HG02840 (cell line): ENCODE data around the gene ANGPTL8.

ENCODE experiments used
- ATAC-seq: cut with Tn5 transposase; IDR thresholded peaks from one replicate; pipeline ENCODE4 v1.9.1; 2021; ENCODE audit warnings: mild to moderate bottlenecking, moderate library complexity, moderate number of reproducible peaks; ENCODE audit not compliant: unreplicated experiment, low FRiP score

The ANGPTL8 gene, protein sequence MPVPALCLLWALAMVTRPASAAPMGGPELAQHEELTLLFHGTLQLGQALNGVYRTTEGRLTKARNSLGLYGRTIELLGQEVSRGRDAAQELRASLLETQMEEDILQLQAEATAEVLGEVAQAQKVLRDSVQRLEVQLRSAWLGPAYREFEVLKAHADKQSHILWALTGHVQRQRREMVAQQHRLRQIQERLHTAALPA

DNA sequence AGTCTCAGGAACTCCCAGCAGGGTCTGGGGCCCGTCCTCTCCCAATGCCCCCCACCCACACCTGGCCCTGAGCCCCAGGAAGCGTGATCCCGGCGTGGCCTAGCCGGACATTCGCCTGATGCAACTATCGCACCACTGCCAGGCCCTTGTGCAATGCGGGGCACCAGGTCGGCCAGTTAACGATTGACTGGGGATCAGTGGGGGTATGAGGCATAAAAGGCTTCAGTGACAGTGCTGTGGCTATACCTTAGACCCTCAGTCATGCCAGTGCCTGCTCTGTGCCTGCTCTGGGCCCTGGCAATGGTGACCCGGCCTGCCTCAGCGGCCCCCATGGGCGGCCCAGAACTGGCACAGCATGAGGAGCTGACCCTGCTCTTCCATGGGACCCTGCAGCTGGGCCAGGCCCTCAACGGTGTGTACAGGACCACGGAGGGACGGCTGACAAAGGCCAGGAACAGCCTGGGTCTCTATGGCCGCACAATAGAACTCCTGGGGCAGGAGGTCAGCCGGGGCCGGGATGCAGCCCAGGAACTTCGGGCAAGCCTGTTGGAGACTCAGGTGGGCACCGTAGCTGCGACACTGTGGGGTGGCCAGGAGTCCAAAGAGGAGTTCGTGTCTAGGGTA, at the start of gene ANGPTL8:
TSS of gene ANGPTL8 (plus strand) at position 243 of the 624 bp plus-strand sequence. CDS start at position 262, 19 bp downstream.
- ATAC-seq = no peak

DNA sequence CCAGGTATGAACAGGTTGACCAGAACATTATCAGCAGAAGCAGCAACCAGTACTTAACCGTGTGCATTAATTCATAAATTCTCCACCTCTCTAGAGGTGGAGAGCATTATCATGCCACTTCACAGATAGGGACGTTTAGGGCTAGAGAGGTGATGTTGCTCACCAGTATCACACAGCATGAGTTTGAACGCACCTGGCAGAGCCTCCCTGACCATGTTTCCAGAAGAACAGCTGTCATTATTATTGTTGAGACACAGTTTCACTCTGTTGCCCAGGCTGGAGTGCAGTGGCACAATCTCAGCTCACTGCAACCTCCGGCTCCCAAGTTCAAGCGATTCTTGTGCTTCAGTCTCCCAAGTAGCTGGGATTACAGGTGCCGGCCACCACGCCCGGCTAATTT, 48.9 kb upstream of the ANGPTL8 start:
- no peak for ATAC-seq

DNA sequence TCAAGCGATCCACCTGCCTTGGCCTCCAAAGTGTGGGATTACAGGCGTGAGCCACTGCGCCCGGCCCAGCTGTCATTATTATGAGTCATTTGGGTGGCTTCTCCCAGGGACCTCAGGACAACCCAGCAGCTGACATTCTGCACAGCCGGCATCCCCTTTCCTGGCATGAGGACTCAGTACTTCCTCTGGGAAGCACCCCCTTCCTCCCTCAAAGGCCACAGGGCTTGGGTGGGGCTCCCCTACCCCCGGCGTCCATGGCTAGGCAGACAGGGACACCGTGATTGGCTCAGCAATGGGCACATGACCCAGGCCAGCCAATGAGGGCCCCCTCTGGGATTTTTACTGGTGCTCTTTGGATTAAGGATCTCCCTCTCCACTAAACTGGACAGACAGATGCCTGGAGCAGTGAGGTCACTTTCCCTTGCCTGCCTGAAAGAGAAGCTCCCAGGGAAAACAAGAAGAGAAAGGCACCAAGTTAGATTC, 48.1 kb upstream of the ANGPTL8 start:
- ATAC-seq = no peak

DNA sequence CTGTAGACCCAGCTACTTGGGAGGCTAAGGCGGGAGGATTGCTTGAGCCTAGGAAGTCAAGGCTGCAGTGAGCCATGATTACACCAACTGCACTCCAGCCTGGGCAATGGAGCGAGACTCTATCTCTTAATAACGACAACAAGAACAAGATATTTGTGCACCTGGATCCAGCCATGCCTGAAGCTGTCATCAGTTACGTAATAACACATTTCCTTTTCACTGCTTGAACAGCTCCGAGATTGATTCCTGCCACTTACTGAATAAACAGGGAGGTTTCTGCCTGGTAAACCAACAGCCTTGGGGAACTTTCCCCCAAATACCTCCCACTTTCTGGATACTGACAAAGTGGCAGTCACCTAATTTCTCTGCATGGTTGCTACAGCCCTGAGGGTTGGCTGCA, 47.5 kb upstream of the ANGPTL8 start:
- no peak for ATAC-seq

DNA sequence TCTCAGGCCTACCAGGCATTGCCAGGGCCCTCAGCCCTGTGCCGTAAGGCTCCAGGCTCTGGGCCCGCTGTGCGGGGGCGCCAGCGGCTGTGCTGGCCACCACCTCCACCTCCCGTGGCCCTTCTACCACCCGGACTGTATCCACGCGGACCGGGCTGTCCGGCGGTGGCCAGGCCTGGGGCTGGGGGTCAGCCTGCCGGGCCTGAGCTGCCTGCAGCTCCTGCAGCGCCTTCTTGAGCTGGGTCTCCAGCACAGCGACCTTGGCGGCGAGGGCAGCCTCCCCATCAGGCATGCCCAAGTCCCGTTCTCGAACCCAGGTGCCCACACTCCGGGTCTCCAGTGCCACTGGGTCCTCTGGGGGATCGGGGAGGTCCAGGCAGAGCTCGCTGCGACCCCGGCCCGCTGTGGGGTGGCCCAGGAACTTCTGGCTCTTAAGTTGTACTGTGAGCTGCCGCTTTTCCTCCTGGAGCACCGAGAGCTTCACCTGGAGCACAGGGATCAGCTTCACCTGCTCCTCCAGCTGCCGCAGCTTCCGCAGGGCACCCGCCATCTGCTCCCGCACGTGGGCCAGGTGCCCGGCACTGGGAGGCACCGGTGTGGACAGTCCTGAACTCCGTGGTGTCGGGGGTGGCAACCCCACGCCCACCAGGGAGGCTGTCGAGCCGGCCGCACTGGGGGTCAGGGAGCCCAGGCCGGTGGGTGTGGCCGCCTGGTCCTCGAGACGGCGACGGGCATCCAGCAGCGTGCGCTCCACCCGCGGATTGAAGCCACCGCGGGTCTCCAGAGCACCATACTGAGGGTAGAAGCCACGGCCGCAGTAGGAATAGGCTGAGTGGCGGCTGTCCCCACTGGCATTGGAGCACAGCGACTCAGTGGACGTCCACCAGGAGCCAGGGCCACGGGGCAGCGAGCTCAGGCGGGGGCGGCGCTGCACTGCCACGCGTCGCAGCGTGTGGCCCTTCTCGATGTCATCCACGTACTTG, 46.2 kb upstream of the ANGPTL8 start:
- no peak for ATAC-seq

DNA sequence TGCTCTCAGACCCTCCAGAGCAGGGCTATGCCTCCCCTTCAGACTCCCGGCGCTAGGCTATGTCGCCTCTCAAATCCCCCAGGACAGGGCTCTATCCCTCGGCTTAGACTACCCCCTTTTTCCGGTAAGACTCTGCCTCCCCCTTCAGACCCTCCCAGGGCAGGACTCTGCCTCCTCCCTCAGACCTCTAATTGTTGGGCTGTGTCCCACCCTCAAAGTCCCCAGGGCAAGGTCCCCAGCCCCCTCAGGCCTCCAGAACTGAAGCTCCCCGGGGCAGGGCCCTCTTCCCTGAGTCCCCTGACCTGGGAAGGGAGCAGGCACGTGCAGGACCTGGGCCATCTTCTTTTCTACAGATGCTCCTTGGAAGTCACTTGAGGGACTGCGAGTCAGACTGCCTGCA, 45.2 kb upstream of the ANGPTL8 start:
- no peak for ATAC-seq

DNA sequence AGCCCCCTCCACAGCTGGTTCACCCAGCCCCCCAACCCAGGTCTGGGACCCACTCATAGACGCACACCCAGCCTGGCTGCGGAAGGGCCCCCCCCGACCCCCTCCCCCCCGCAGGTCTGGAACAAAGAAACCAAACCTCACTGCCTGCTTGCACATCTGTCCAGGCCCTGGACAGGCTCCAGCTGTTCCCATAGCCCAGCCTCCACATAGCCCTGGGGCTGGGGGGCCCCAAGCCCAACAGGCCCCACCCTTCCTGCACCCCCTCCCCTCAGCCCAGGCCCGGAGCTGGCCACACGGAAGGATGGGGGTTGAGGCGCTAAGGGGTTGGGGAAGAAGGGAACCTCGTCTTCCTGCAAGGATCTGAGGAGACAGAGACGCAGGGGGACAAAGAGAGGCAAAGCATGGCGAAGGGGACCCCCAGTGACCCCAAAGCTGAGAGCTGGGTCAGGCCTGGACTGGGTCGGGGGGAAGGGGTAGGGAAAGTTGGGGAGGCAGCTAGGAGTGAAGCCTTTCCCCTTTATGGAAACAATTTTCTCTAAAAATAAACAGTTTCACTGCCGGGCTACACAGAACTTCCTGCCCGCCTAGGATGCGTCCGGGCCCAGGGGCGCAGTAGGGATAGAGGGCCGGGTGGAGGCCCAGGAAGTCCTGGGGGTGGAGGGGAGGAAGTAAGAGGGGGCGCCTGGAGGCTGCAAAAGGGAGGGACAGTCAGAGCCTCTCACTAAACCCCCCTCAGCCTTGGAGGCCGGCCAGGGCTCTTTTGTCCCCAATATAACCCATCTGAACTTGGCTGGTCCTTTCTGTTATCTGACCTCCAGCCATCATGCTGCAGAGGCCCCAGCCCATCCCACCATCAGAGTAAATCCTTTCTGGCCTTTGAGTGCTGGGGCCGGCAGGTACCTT, 44.5 kb upstream of the ANGPTL8 start:
- ATAC-seq = no peak

DNA sequence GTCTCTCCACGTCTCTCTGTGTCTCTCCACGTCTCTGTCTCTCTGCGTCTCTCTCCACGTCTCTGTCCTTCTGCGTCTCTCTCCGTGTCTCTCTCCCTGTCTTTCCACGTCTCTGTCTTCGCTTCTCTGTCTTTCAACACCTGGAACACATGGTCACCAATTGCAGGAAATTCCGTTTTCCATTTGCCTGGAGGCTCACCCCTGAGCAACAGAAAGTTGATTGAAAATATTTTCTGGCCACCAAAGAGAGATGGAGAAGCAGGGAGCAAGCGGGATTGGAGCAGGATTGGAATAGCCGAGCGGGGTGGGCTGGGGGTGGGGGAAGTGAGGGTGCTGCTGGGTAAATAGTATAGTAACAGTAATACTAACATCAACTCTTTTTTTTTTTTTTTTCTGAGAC, 43.7 kb upstream of the ANGPTL8 start:
- no peak for ATAC-seq

DNA sequence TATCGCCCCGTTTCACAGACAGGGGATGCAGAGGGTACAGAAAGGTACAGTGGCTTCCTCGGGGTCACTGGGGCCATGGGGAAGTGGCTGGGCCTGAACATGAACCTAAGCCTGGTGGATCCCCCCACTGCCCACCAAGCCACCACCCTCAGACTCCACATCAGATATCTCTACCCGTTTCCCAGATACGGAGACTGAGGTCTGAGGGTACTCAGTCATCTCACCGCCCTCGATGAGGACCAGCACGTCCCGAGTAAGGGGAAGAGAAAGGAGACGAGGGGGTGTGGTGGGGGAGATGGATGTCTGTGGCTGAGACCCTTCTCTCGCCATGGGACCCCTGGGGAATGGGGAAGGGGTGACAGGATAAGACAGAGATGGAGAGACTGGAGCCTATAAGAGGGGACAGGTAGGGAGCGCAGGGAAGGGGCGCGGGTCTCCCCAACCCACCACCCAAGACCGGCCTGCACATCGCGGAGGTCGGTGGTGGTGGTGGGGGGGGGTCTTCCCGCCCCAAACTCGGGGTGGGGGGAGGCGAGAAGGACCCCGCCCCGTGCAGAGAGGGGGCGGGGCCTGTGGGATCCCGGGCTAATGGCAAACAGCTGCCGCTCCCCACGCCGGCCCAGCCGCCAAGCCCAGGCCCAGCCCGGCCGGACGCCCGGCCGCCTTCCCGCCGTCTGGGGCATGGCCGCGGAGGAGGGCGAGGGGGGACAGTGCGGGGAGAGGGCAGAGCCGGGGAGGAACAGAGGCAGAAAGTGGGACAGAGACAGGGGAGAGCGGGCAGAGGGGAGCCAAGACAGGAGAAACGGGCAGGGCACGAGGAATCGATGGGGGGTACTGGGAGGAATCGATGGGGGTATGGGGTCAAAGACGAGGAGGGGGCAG, 42.8 kb upstream of the ANGPTL8 start:
- ATAC-seq = no peak

DNA sequence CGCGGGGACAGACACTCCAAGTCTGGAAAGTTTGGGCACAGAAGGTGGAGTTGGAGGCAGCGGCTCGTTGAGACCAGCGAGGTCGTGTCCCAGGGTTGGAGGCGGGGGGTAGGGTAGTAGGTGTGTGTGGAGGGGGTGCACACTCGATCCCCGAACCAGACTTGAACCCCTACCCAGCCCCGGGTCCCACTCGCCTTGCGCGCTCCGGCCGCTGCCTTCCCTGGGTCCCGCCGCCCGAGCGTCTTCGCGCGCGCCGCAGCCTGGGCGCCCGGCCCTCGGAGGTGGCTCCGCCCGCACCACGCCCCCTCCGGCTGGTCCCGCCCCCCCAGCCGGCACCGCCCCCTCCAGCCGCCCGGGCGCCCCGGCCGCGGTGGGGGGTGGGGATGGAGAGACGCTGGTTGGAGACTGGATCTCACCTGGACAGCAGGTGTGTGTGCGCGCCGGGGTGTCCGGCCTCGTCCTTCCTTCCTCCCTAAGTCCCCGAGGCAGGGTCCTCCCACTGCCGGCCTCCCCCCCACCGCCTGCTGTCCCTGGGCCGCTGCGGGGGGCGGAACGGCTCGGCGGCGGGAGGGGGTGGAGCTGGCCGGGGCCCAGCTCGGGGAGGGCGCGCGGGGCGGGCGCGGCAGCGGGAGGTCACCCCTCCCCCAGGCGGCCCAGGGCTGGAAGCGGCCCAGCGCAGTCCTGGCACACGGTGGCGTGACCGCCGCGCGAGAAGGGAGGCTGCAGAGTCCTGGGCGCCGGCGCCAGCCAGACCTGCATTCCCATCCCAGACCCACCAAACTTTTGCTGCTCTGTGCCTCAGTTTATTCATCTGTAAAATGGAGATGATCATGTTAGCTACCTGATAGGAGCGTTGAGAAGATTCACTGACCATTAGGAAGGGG, 41.9 kb upstream of the ANGPTL8 start, which contains the start of gene KANK2:
TSS of gene KANK2 (minus strand) at position 255 of the 884 bp plus-strand sequence. CDS start 3,034 bp downstream, outside the sequence.
- ATAC-seq = peak; percentile 80

DNA sequence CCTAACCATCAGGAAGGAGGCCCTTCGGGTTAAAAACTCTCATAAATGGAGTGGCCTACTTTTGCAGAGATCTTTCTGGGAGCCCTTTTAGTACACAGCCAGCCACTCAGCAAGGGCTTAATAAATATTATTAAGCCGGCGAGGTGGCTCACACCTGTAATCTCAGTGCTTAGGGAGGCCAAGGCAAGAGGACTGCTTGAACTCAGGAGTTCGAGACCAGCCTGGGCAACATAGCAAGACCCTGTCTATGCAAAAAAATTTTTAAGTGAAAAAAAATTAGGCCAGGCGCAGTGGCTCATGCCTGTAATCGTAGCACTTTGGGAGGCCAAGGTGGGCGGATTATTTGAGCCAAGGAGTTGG, 41.3 kb upstream of the ANGPTL8 start:
- no peak for ATAC-seq

DNA sequence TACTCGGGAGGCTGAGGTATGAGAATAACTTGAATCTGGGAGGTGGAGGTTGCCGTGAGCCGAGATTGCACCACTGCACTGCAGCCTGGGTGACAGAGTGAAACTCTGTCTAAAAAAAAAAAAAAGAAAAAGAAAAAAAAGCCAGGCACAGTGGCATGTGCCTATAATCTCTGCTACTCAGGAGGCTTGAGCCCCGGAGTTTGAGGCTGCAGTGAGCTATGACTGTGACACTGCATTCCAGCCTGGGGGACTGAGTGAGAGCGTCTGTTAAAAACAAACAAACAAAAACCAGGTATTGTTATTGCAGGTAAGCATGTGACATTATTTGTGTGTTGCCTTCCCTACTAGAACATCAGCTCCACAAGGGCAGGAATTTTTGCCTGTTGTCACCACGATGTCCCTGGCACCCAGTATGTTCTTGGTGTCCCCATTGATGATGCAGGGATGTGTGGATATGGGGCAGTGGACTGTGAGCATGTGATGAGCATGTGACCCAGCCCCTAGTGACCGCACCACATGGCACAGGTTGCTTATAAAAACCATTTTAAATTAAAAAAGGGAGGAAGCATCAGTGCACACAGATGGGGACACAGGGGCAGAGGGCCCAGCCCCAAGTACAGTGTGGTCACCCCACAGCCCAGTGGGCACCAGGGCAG, 40.5 kb upstream of the ANGPTL8 start:
- ATAC-seq = no peak

DNA sequence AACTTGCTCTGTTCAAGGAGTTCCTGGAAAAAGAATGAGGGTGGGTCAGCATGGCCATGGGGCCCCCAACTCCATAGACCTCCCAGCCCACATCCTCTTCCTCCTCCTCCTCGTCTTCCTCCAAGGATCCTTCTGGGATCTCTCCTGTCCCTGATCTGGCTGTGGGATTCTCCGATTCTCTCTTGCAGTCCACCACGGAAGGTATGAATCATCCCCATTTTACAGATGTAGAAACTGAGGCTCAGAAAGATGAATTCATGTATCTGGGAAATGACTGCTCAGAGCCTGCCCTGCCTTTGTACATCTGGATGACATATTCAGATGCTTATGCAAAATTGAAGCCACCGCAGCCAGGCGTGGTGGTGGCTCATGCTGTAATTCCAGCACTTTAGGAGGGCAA, 39.9 kb upstream of the ANGPTL8 start:
- ATAC-seq = no peak

DNA sequence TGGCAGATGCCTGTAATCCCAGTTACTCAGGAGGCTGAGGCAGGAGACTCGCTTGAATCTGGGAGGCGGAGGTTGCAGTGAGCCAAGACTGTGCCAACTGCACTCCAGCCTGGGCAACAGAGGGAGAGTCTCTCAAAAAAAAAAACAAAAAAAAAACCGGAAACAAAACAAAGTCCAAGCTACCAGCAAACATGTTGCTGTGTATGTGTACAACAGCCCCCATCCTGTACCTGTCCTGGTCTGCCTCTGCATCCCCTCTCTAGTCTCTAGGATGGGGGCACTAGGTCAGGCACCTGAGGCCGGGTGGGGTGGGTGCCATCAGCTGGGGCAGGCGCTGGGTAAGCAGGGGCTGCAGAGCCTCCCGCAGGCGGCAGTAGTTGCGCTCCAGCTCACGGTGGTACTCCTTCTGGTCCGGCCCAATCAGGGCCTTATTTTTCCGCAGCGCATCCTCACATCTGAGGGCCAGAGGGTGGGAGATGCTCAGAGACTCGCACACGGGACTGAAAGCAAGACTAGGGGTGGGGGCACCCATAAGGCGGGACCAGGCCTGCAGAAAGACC, 39.3 kb upstream of the ANGPTL8 start:
- no peak for ATAC-seq

DNA sequence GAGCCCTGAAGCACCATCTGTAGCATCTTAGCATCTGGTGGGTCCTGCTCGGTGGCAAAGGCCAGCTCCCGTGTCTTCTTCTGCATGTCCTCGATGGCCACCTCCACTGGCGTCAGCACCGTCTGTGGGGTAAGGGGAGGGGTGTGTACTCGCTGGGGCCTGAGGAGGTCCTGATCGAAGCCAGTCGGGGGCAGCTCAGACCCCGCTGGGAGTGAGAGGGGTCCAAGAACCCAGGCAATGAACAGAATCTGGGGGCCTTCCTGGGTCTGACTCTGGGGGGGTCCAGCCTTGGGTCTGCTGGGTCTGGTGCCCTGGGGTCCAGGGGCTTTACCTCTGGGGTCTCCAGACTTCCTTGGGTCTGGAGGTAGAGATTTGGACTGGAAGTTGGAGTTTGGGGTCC, 38.5 kb upstream of the ANGPTL8 start:
- ATAC-seq = no peak

DNA sequence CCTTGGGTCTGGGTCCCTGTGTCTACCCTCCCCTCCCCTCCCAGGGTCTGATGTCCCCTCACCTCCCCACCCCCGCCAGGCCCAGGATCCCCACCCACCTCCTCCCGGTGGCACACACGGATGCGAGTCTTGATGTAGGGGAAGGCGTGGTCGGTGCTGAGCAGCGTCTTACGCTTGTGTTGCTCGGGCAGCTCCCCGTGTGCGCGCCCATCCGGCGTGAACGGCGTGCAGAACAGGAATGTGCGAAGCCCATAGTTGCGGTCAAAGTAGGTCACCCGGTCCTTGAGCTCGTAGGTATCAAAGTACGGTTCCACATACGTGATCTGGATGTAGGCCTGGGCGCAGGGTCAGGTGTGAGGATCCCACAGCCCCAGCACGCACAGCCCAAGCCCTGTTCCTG, 37.6 kb upstream of the ANGPTL8 start:
- no peak for ATAC-seq

DNA sequence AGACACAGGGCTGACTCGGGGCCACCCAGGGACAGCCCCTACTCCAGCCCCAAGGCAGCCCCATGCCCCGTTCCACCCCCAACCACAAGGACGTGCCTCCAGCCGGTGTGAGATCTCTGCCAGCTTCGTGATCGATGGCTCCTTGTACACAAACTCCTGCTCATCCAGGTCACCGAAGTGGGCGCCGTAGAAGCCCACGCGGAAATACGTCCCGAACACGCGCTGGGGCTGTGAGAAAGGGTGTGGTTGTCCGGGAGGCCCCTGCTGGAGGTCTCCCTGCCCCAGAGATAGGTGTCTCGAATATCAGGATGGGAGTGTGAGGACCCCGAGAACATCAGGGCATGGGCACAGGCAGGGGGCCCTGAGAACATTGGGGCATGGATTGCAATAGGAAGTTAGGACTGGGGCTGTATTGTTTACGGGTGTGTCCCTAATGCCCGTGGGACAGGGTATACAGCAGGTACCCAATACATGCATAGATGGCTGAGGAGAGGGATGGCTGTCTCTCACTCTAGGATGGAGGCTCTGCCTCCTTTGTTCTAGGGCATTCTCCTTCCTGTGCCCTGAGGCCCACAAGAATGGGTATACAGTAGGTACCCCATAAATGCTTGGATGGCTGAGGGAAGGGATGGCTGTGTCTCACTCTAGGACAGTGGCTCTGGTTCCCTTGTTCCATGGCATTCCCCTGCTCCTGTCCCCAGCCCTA, 36.8 kb upstream of the ANGPTL8 start:
- no peak for ATAC-seq
